ENCODE measurements around the gene ZDHHC20. TPM values are rescaled to one million over a fixed set of nuclear protein-coding genes. Genes with fewer than 3 reads are reported as not detected.

The ZDHHC20 gene
- total RNA-seq, 1 experiment from 2014 or later = 69.1 TPM

DNA sequence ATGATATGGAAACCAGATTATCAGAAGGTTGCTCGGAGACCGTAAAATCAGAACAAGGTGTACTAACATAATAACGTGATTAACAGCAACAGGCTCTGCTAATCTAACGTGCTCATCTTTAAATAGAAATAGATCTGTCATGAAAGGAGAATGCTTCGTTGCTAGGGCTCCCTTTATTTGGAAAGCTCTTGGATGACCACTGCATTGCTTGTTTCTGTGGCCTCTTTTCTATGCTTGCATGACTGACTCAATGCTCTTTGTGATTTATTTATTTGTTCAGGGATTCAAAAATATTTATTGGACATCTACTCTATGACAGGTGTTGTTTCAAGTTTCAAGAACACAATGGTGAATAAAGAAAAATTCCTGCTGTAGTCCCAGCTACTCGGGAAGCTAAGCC lies 22.3 kb upstream of the ZDHHC20 start:
- no peaks in the 10 kb centered on the region for H4K20me1 ChIP-seq (ENCODE audit: control insufficient read depth, insufficient read depth, insufficient read length)
- no peaks in the 10 kb centered on the region for H3K79me2 ChIP-seq (ENCODE audit: insufficient read depth, low read length)
- no peak overlapping the region for H3K27ac Mint-ChIP-seq
- no peak overlapping the region for H3K9ac ChIP-seq (ENCODE audit: extremely low read depth, insufficient read length, low read length)
- H2BK12ac ChIP-seq (ENCODE audit: insufficient read length, low read depth, low read length) = no peak overlapping the region
- peaks cover 8 to 11% of the 10 kb centered on the region in 2 experiments for H3K4me1 Mint-ChIP-seq
- H3K79me1 ChIP-seq (ENCODE audit: insufficient read depth, low read depth, low read length, poor library complexity, severe bottlenecking) = no peaks in the 10 kb centered on the region
- H3K27ac ChIP-seq (ENCODE audit: insufficient read length, low read depth, low read length) = no peak overlapping the region
- peaks cover 0 to 6% (median 4%) of the 10 kb centered on the region in 3 experiments; a peak in 5 of 7 replicates for H3K36me3 Mint-ChIP-seq (ENCODE audit: insufficient read depth in 1 of 3, low read depth in 3 of 3)
- DNase-seq = no peak
- no peak overlapping the region for H2BK15ac ChIP-seq (ENCODE audit: low read depth, low read length)
- no peaks in the 10 kb centered on the region for H3K23me2 ChIP-seq (ENCODE audit: insufficient read length, low read depth, low read length, poor library complexity, severe bottlenecking)
- no peak overlapping the region for H3K56ac ChIP-seq (ENCODE audit: insufficient read length, low read depth, low read length)
- peaks cover 1% of the 10 kb centered on the region; the same call in 1 of the 2 replicates for H3K27me3 Mint-ChIP-seq (ENCODE audit: low read depth)
- H3K9me3 Mint-ChIP-seq = peaks cover 8 to 12% of the 10 kb centered on the region in 2 experiments
- H4K5ac ChIP-seq (ENCODE audit: insufficient read length, low read depth, low read length) = no peak overlapping the region
- no peaks in the 10 kb centered on the region for H3K4me1 ChIP-seq (ENCODE audit: insufficient read depth, low read length)
- H3K9me3 ChIP-seq (ENCODE audit: control insufficient read depth, low read depth, low read length) = no peaks in the 10 kb centered on the region
- H3K23ac ChIP-seq (ENCODE audit: insufficient read length, low read depth, low read length) = no peak overlapping the region
- H2AFZ ChIP-seq (ENCODE audit: low read length) = no peak overlapping the region
- no peak overlapping the region for H3K4ac ChIP-seq (ENCODE audit: low read depth, low read length)
- no peak overlapping the region for H3K4me2 ChIP-seq (ENCODE audit: insufficient read depth, insufficient read length, low read length)
- H2BK5ac ChIP-seq (ENCODE audit: insufficient read length, low read length) = no peak overlapping the region
- H4K8ac ChIP-seq (replicated peaks; ENCODE audit: insufficient read length, low read depth, low read length) = no peak overlapping the region
- no peak overlapping the region for H3T11ph ChIP-seq (ENCODE audit: low read length)
- no peaks in the 10 kb centered on the region for H3K27me3 ChIP-seq (ENCODE audit: insufficient read depth, low read length)
- H3K14ac ChIP-seq (ENCODE audit: insufficient read depth, low read length) = no peak overlapping the region
- no peak overlapping the region for H3K4me3 Mint-ChIP-seq
- TF ChIP-seq, protein P1, sequence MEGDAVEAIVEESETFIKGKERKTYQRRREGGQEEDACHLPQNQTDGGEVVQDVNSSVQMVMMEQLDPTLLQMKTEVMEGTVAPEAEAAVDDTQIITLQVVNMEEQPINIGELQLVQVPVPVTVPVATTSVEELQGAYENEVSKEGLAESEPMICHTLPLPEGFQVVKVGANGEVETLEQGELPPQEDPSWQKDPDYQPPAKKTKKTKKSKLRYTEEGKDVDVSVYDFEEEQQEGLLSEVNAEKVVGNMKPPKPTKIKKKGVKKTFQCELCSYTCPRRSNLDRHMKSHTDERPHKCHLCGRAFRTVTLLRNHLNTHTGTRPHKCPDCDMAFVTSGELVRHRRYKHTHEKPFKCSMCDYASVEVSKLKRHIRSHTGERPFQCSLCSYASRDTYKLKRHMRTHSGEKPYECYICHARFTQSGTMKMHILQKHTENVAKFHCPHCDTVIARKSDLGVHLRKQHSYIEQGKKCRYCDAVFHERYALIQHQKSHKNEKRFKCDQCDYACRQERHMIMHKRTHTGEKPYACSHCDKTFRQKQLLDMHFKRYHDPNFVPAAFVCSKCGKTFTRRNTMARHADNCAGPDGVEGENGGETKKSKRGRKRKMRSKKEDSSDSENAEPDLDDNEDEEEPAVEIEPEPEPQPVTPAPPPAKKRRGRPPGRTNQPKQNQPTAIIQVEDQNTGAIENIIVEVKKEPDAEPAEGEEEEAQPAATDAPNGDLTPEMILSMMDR (conservative IDR thresholded peaks at IDR 0.05) = no peak
- H2BK20ac ChIP-seq (ENCODE audit: low read depth, low read length, poor library complexity, severe bottlenecking) = no peak overlapping the region
- WGBS (ENCODE audit: extremely low coverage, insufficient read length, low lambda C conversion rate) = no CpG with 5 or more reads among the region's 6 CpGs
- no peak overlapping the region for H3K18ac ChIP-seq (ENCODE audit: insufficient read length, low read depth, low read length)
- no peak overlapping the region for H2AK5ac ChIP-seq (ENCODE audit: insufficient read length, low read length)
- no peak overlapping the region for H2BK120ac ChIP-seq (ENCODE audit: low read depth, low read length, poor library complexity, severe bottlenecking)
- no peak overlapping the region for H4K91ac ChIP-seq (ENCODE audit: insufficient read length, low read depth, low read length)
